PC-3 (cell line): ENCODE data around the gene DLEU7. TPM values are rescaled to one million over a fixed set of nuclear protein-coding genes. Genes with fewer than 3 reads are reported as not detected.

Source experiments
- ATAC-seq: fragments of 200-7000 bp; cut with Tn5 transposase; 2 replicates; pipeline ENCODE4 v1.9.1; 2020; ENCODE audit warnings: mild to moderate bottlenecking, moderate library complexity
- BruUV-seq: library from RNA; stranded (reverse); fragments of 400-500 nt; replicated peaks from 2 replicates; lab custom pipeline; 2021; lab: Mats Ljungman, UMichigan
- CTCF ChIA-PET: fragments of 300-600 bp; sonication (Branson Sonifier 250); formaldehyde crosslinking; loops from one replicate; lab custom pipeline; 2022; ENCODE audit warnings: antibody characterized with exemption; lab: Charles Lee
- POLR2A ChIA-PET: fragments of 300-600 bp; sonication (Branson Sonifier 250); formaldehyde crosslinking; loops from one replicate; lab custom pipeline; 2022; ENCODE audit warnings: antibody characterized with exemption; ENCODE audit not compliant: unreplicated experiment; lab: Charles Lee
- DNase-seq: peaks from one replicate; pipeline ENCODE4 v3.0.0-alpha.2; 2015
- H2AFZ ChIP-seq: fragments of 300-600 bp; sonication (generic); 2 replicates; pipeline ENCODE4 v1.6.0; 2016; ENCODE audit warnings: antibody characterized with exemption, low read length
- H3F3A ChIP-seq: fragments of 300-600 bp; sonication (generic); one replicate; pipeline ENCODE4 v1.6.0; 2017; ENCODE audit warnings: antibody characterized with exemption, low read length, control low read depth, mild to moderate bottlenecking; ENCODE audit not compliant: unreplicated experiment
- H3K27ac ChIP-seq: fragments of 300-600 bp; sonication (generic); 2 replicates; pipeline ENCODE4 v1.5.1; 2016; ENCODE audit warnings: mild to moderate bottlenecking, low read length
- H3K27me3 ChIP-seq: fragments of 300-600 bp; sonication (generic); 2 replicates; pipeline ENCODE4 v1.6.1; 2016; ENCODE audit warnings: low read length, mixed read lengths
- H3K36me3 ChIP-seq: fragments of 300-600 bp; sonication (generic); 2 replicates; pipeline ENCODE4 v1.6.1; 2016; ENCODE audit warnings: low read depth, mixed run types, low read length, mixed read lengths
- H3K4me1 ChIP-seq: fragments of 300-600 bp; sonication (generic); 2 replicates; pipeline ENCODE4 v1.5.1; 2016; ENCODE audit warnings: low read length; ENCODE audit not compliant: insufficient read depth
- H3K4me2 ChIP-seq: fragments of 300-600 bp; sonication (generic); 2 replicates; pipeline ENCODE4 v1.6.0; 2016; ENCODE audit warnings: low read length
- H3K4me3 ChIP-seq: fragments of 300-600 bp; sonication (generic); 2 replicates; pipeline ENCODE4 v1.5.1; 2016; ENCODE audit warnings: mild to moderate bottlenecking, low read length, mixed read lengths
- H3K79me2 ChIP-seq: fragments of 300-600 bp; sonication (generic); 2 replicates; pipeline ENCODE4 v1.6.1; 2017; ENCODE audit warnings: low read length, mixed read lengths
- H3K9ac ChIP-seq: fragments of 300-600 bp; sonication (generic); 2 replicates; pipeline ENCODE4 v1.6.0; 2016; ENCODE audit warnings: mild to moderate bottlenecking, low read length
- H3K9me2 ChIP-seq: fragments of 300-600 bp; sonication (generic); replicated peaks from 2 replicates; pipeline ENCODE4 v1.6.1; 2016; ENCODE audit warnings: mixed run types, low read length, mixed read lengths
- H3K9me3 ChIP-seq: fragments of 300-600 bp; sonication (generic); 2 replicates; pipeline ENCODE4 v1.6.1; 2016; ENCODE audit warnings: low read length, mixed read lengths
- H4K20me1 ChIP-seq: fragments of 300-600 bp; sonication (generic); 2 replicates; pipeline ENCODE4 v1.6.1; 2016; ENCODE audit warnings: low read length, mixed read lengths
- CTCF ChIP-seq: fragments of 300-600 bp; sonication (generic); conservative IDR thresholded peaks from 2 replicates; pipeline ENCODE4 v1.5.1; 2017; ENCODE audit warnings: antibody characterized with exemption, low read depth, mild to moderate bottlenecking, low read length
- EZH2 ChIP-seq: fragments of 300-600 bp; sonication (generic); IDR thresholded peaks from one replicate; pipeline ENCODE4 v1.6.1; 2017; ENCODE audit warnings: antibody characterized with exemption, mild to moderate bottlenecking, low read length; ENCODE audit not compliant: unreplicated experiment
- EZH2phosphoT487 ChIP-seq: fragments of 300-600 bp; sonication (generic); IDR thresholded peaks from 2 replicates; pipeline ENCODE4 v1.6.1; 2018; ENCODE audit warnings: mild to moderate bottlenecking, antibody characterized with exemption, low read length, borderline replicate concordance
- intact Hi-C: fragments of 100-400 bp; cut with micrococcal nuclease; formaldehyde crosslinking; loops from 2 replicates; pipeline ENCODE4 v1.9.0; 2023
- total RNA-seq: library from RNA; depleted of rRNA; stranded (reverse); fragments of >200 nt; gene quantifications from 2 replicates; pipeline ENCODE4 v1.2.3, GENCODE V29; 2014

Gene DLEU7
- total RNA-seq, 1 experiment from 2014 or later = not detected

- Histone ChIP-seq H3K79me2 (no peaks in the 10 kb centered on the region), H3K4me2 (no peak overlapping the region), H3K27ac (no peak overlapping the region), H3K9me2 (no peaks in the 10 kb centered on the region), H3K9ac (no peak overlapping the region), H3K36me3 (no peaks in the 10 kb centered on the region), H3F3A (no peaks in the 10 kb centered on the region), H3K27me3 (no peaks in the 10 kb centered on the region), H3K9me3 (no peaks in the 10 kb centered on the region; the same call in 1 of the 2 replicates), H3K4me3 (no peak overlapping the region), H2AFZ (no peak overlapping the region), H3K4me1 (no peaks in the 10 kb centered on the region), H4K20me1 (no peaks in the 10 kb centered on the region)
- ChIA-PET POLR2A (no interaction called here), CTCF (no interaction called here)
- intact Hi-C loops = loop anchor here (5.0 to 10.0 kb wide), 2 partner anchors 103 to 255 kb away; no protein-coding TSS in a partner anchor
- DNase-seq = no peak
- no peak for ATAC-seq
- TF ChIP-seq CTCF (no peak), EZH2phosphoT487 (no peak), EZH2 (no peak)
- no TSS peak for BruUV-seq
Observed at GRCh38 chr13:50809133-50810090, 34.1 kb downstream of the DLEU7 start.

GRCh38 chr13:50805805-50806204 lies 37.7 kb downstream of the DLEU7 start:
- CTCF ChIA-PET = interaction anchor here (1.2 kb wide), 1 partner anchor 106 kb away, joined by 3 read pairs; no protein-coding TSS in a partner anchor
- POLR2A ChIA-PET = no interaction called here

More at GRCh38 chr13:50805805-50806204, 37.7 kb downstream of the DLEU7 start:
- Histone ChIP-seq H3K27ac (no peak overlapping the region), H3K79me2 (no peaks in the 10 kb centered on the region), H3K36me3 (no peaks in the 10 kb centered on the region), H3K9me3 (no peaks in the 10 kb centered on the region; the same call in 1 of the 2 replicates), H3K4me3 (no peak overlapping the region), H3K27me3 (no peaks in the 10 kb centered on the region), H3K4me2 (no peak overlapping the region), H2AFZ (no peak overlapping the region), H3F3A (no peaks in the 10 kb centered on the region), H4K20me1 (no peaks in the 10 kb centered on the region), H3K9ac (no peak overlapping the region), H3K9me2 (no peaks in the 10 kb centered on the region), H3K4me1 (no peaks in the 10 kb centered on the region)
- ATAC-seq = no peak
- BruUV-seq = no TSS peak
- intact Hi-C loops = loop anchor here (5.0 to 10.0 kb wide), 2 partner anchors 106 to 259 kb away; no protein-coding TSS in a partner anchor
- TF ChIP-seq CTCF (peak; percentile 38; the same call in 1 of the 2 replicates), EZH2 (no peak)
- peak; percentile 19 for DNase-seq
